Hepatocyte (in vitro differentiated cells): ENCODE measurements around the gene PCP4. TPM values are rescaled to one million over a fixed set of nuclear protein-coding genes. Genes with fewer than 3 reads are reported as not detected.

Source experiments
- DNase-seq: peaks from one replicate; pipeline ENCODE4 v3.0.0-alpha.2; 2016; ENCODE audit warnings: low spot score
- H2AFZ ChIP-seq: fragments of 200-600 bp; sonication (generic); 2 replicates; pipeline ENCODE4 v1.6.0; 2016; ENCODE audit warnings: antibody characterized with exemption, mild to moderate bottlenecking
- H3K27ac ChIP-seq: fragments of 200-600 bp; sonication (generic); 2 replicates; pipeline ENCODE4 v1.5.1; 2016; ENCODE audit warnings: mild to moderate bottlenecking
- H3K27me3 ChIP-seq: fragments of 200-600 bp; sonication (generic); 2 replicates; pipeline ENCODE4 v1.6.1; 2016
- H3K36me3 ChIP-seq: fragments of 200-600 bp; sonication (generic); replicated peaks from 2 replicates; pipeline ENCODE4 v1.5.1; 2016; ENCODE audit warnings: low read depth; ENCODE audit not compliant: insufficient read depth
- H3K4me1 ChIP-seq: fragments of 200-600 bp; sonication (generic); 2 replicates; pipeline ENCODE4 v1.5.1; 2016; ENCODE audit warnings: mild to moderate bottlenecking, moderate library complexity; ENCODE audit not compliant: insufficient read depth
- H3K4me2 ChIP-seq: fragments of 200-600 bp; sonication (generic); 2 replicates; pipeline ENCODE4 v1.6.0; 2016
- H3K4me3 ChIP-seq: fragments of 200-600 bp; sonication (generic); 2 replicates; pipeline ENCODE4 v1.5.1; 2016; ENCODE audit warnings: mild to moderate bottlenecking
- H3K79me2 ChIP-seq: fragments of 200-600 bp; sonication (generic); 2 replicates; pipeline ENCODE4 v1.6.0; 2017; ENCODE audit warnings: mild to moderate bottlenecking
- H3K9me2 ChIP-seq: fragments of 200-600 bp; sonication (generic); replicated peaks from 2 replicates; pipeline ENCODE4 v1.6.0; 2017; ENCODE audit warnings: mild to moderate bottlenecking; ENCODE audit not compliant: insufficient read depth
- H3K9me3 ChIP-seq: fragments of 200-600 bp; sonication (generic); 2 replicates; pipeline ENCODE4 v1.5.1; 2016; ENCODE audit warnings: low read depth, mild to moderate bottlenecking
- H4K20me1 ChIP-seq: fragments of 200-600 bp; sonication (generic); 2 replicates; pipeline ENCODE4 v1.6.0; 2016; ENCODE audit warnings: mild to moderate bottlenecking; ENCODE audit not compliant: insufficient read depth, poor library complexity, severe bottlenecking
- CTCF ChIP-seq: fragments of 200-600 bp; sonication (generic); IDR thresholded peaks from 2 replicates; pipeline ENCODE4 v1.5.1; 2016; ENCODE audit warnings: antibody characterized with exemption, mild to moderate bottlenecking; ENCODE audit not compliant: poor library complexity
- EZH2 ChIP-seq: fragments of 200-600 bp; sonication (generic); IDR thresholded peaks from 2 replicates; pipeline ENCODE4 v1.6.1; 2016; ENCODE audit warnings: antibody characterized with exemption, mild to moderate bottlenecking, borderline replicate concordance
- EZH2phosphoT487 ChIP-seq: fragments of 200-600 bp; sonication (generic); IDR thresholded peaks from one replicate; pipeline ENCODE4 v1.6.1; 2018; ENCODE audit warnings: antibody characterized with exemption, mild to moderate bottlenecking, low read depth, moderate library complexity; ENCODE audit not compliant: unreplicated experiment, severe bottlenecking
- WGBS: methylation state at CpG from one replicate; pipeline ENCODE4 v1.1.6; 2016; ENCODE audit warnings: low lambda C conversion rate; ENCODE audit errors: missing lambda C conversion rate; 5-methylcytosine and 5-hydroxymethylcytosine counted together
- polyA plus RNA-seq: library from polyadenylated mRNA; unstranded; fragments of >200 nt; fragmentation: Nextera tagmentation; extraction: Ambion mirVana; gene quantifications from 2 replicates; pipeline ENCODE4 v1.2.1, GENCODE V29; 2016
- total RNA-seq: library from RNA; depleted of rRNA; stranded (reverse); fragments of >200 nt; gene quantifications from 2 replicates; pipeline ENCODE4 v1.2.3, GENCODE V29; 2014

PCP4 gene
- total and polyA plus RNA-seq, 2 experiments from 2014 or later, result 1.2 to 6.9 TPM

- Histone ChIP-seq H3K79me2 (no peaks in the 10 kb centered on the region), H4K20me1 (no peaks in the 10 kb centered on the region), H3K27ac (no peak overlapping the region), H3K4me2 (no peak overlapping the region), H3K4me1 (no peaks in the 10 kb centered on the region), H2AFZ (no peak overlapping the region), H3K36me3 (no peaks in the 10 kb centered on the region), H3K9me2 (no peaks in the 10 kb centered on the region), H3K9me3 (no peaks in the 10 kb centered on the region), H3K4me3 (no peak overlapping the region), H3K27me3 (no peaks in the 10 kb centered on the region)
- 59% methylated on average over 1 of the region's 1 CpG for WGBS
- TF ChIP-seq CTCF (no peak), EZH2phosphoT487 (no peak), EZH2 (no peak)
- no peak for DNase-seq
These were observed 42.0 kb upstream of the PCP4 start for GRCh38 chr21:39825250-39825649.

GRCh38 chr21:39834543-39834942 lies 32.7 kb upstream of the PCP4 start:
- 85% methylated on average over 4 of the region's 4 CpGs for WGBS
- no peak for DNase-seq

GRCh38 chr21:39837861-39838359 lies 29.3 kb upstream of the PCP4 start:
- no peak for TF ChIP-seq EZH2phosphoT487
- TF ChIP-seq CTCF, result no peak
- TF ChIP-seq EZH2, result no peak
- Histone ChIP-seq H3K27me3 (no peaks in the 10 kb centered on the region), H3K4me3 (no peak overlapping the region), H3K79me2 (no peaks in the 10 kb centered on the region), H3K27ac (no peak overlapping the region), H4K20me1 (no peaks in the 10 kb centered on the region), H3K4me1 (no peaks in the 10 kb centered on the region), H3K36me3 (no peaks in the 10 kb centered on the region), H3K4me2 (no peak overlapping the region), H3K9me3 (no peaks in the 10 kb centered on the region), H2AFZ (no peak overlapping the region), H3K9me2 (no peaks in the 10 kb centered on the region)
- DNase-seq, result peak; percentile 16
- WGBS, result 41% methylated on average over 4 of the region's 4 CpGs

More at GRCh38 chr21:39834543-39834942, 32.7 kb upstream of the PCP4 start:
- no peak for TF ChIP-seq EZH2
- TF ChIP-seq EZH2phosphoT487, result no peak
- TF ChIP-seq CTCF, result no peak
- no peaks in the 10 kb centered on the region for H3K36me3 ChIP-seq
- H3K79me2 ChIP-seq, result no peaks in the 10 kb centered on the region
- no peaks in the 10 kb centered on the region for H4K20me1 ChIP-seq
- no peaks in the 10 kb centered on the region for H3K9me2 ChIP-seq
- no peak overlapping the region for H3K4me2 ChIP-seq
- H3K9me3 ChIP-seq, result no peaks in the 10 kb centered on the region
- H3K27ac ChIP-seq, result no peak overlapping the region
- H3K4me3 ChIP-seq, result no peak overlapping the region
- H3K4me1 ChIP-seq, result no peaks in the 10 kb centered on the region
- no peak overlapping the region for H2AFZ ChIP-seq
- no peaks in the 10 kb centered on the region for H3K27me3 ChIP-seq
